Measurements from ENCODE around the gene ADGRV1.

DNA sequence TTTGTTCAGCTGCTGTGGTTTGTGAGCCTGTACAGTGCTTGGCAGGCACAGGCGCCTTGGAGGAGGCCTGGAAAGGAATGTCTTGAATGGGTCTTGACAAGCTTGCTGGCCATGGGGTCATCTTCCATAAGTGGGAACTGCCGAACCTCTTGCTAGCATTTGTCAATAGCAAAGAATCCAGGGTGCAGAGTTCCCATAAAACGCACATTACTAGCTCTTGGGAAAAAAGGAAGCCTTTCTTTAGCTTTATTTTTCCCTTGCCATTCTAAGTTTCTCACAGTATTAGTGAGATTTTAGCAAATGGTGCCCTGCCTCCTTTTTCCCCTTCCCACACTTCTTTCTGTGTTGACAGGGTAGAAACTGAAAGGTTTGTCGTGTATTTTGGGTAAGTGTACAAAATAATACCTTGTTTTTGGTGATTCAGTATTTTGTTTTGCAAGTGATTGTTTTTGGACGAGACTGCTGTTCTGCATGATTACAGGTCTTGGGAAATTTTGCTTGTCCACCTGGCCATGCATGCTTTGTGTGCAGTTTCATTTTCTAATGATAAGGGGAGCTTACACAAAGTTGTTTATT is 82.0 kb downstream of the ADGRV1 start:
- TF ChIP-seq XRCC4 (IDR thresholded peaks at IDR 0.05; ENCODE audit: extremely low read depth, insufficient read depth, insufficient read length) (no peak), EZH2 (IDR thresholded peaks at IDR 0.05; ENCODE audit: borderline replicate concordance, low read depth, low read length) (no peak), SMAD4 (CRISPR knock-in tag; conservative IDR thresholded peaks at IDR 0.05) (peak; percentile 71; the same call in 1 of the 2 replicates)
- TF ChIP-seq, protein P1, sequence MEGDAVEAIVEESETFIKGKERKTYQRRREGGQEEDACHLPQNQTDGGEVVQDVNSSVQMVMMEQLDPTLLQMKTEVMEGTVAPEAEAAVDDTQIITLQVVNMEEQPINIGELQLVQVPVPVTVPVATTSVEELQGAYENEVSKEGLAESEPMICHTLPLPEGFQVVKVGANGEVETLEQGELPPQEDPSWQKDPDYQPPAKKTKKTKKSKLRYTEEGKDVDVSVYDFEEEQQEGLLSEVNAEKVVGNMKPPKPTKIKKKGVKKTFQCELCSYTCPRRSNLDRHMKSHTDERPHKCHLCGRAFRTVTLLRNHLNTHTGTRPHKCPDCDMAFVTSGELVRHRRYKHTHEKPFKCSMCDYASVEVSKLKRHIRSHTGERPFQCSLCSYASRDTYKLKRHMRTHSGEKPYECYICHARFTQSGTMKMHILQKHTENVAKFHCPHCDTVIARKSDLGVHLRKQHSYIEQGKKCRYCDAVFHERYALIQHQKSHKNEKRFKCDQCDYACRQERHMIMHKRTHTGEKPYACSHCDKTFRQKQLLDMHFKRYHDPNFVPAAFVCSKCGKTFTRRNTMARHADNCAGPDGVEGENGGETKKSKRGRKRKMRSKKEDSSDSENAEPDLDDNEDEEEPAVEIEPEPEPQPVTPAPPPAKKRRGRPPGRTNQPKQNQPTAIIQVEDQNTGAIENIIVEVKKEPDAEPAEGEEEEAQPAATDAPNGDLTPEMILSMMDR (IDR thresholded peaks at IDR 0.05 in 2 of 3, conservative IDR thresholded peaks at IDR 0.05 in 1 of 3; ENCODE audit: insufficient read depth in 2 of 3, low read depth in 1 of 3, low read length in 3 of 3): no peak

All from K562 (cell line).